ENCODE results near the gene RANBP1.

GRCh38 chr22:20146777-20147176, 30.9 kb downstream of the RANBP1 start:
- TF ChIP-seq ZBTB7A (IDR thresholded peaks at IDR 0.05; ENCODE audit: low read depth) (no peak), EP300 (IDR thresholded peaks at IDR 0.05; ENCODE audit: borderline replicate concordance) (no peak), TAF1 (IDR thresholded peaks at IDR 0.05; ENCODE audit: low read depth) (no peak), YY1 (IDR thresholded peaks at IDR 0.05; ENCODE audit: low read depth) (no peak), MAX (IDR thresholded peaks at IDR 0.05) (no peak), RAD21 (IDR thresholded peaks at IDR 0.05; ENCODE audit: low read depth) (no peak), NFIC (IDR thresholded peaks at IDR 0.05) (no peak), REST (IDR thresholded peaks at IDR 0.05; ENCODE audit: low read depth) (no peak)
- TF ChIP-seq, protein P1, sequence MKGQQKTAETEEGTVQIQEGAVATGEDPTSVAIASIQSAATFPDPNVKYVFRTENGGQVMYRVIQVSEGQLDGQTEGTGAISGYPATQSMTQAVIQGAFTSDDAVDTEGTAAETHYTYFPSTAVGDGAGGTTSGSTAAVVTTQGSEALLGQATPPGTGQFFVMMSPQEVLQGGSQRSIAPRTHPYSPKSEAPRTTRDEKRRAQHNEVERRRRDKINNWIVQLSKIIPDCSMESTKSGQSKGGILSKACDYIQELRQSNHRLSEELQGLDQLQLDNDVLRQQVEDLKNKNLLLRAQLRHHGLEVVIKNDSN (IDR thresholded peaks at IDR 0.05): no peak
